GM18858 (cell line): ENCODE data around the gene CARM1.

Source experiments
- ATAC-seq: cut with Tn5 transposase; IDR thresholded peaks from one replicate; pipeline ENCODE4 v1.9.1; 2021; ENCODE audit not compliant: unreplicated experiment

Gene CARM1

GRCh38 chr19:10968527-10969135 lies 97.3 kb downstream of the CARM1 start:
- no peak for ATAC-seq

- ATAC-seq, result no peak
These were observed 99.9 kb downstream of the CARM1 start for GRCh38 chr19:10971107-10971726.
